T-helper 2 cell treated with Interferon-gamma antibody and Interleukin-4, amounts not matched to agents 100 ng/mL and 5 ng/mL, for 36 hours (primary cell): ENCODE results near the gene S1PR2. TPM values are rescaled to one million over a fixed set of nuclear protein-coding genes. Genes with fewer than 3 reads are reported as not detected.

Experiments
- intact Hi-C: fragments of 100-400 bp; cut with micrococcal nuclease; formaldehyde crosslinking; loops from one replicate; pipeline ENCODE4 v1.15.1; 2023
- total RNA-seq: library from RNA; stranded (reverse); gene quantifications from 2 replicates; pipeline ENCODE4 v1.2.3, GENCODE V29; 2022

Gene S1PR2
- total RNA-seq: 6.9 and 7.0 TPM in 2 replicates

DNA sequence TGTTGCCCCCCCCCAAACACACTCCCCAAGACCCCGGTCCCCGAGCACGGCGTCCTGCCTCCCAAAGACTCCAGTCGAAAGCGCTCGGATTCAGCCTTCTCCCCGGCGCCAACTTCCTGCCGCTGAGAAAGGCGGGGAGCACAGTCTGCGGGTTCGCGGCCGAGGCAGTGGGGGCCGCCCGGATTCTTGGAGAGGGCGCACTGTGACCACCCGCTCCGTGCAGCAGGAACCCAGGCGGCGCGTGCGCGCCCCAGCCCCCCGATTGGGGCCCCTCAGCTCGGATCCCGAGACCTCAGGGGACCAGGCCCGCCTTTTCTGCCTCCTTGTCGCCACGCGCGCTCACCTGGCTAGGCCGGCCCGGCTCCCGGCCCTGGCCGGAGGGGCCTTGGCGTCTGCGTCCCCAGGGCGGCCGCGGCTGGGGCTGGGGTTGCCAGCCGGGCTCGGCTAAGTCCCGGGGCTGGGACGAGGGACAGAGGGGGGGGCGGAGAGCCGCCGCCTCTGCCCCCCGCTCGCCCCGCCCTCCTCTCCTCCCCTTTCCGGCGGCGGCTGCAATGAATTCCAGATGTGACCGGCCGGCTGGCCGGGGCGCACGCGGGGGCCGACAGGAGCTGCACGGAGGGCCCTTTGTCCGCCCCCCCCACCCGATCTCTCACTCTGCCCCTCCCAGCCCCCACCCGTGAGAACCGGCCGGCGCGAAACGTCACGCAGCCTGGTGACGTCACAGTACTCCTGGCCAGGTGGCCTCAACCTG is at the start of gene S1PR2:
S1PR2 (minus strand) TSS at position 471 of the 751 bp plus-strand sequence. CDS start 6,426 bp downstream, outside the sequence.
- intact Hi-C loops: loop anchor here (2.0 kb wide), 1 partner anchor 36 kb away; the partner anchor contains the start of gene DNMT1

- intact Hi-C loops: no loop called here
These were observed 48.8 kb upstream of the S1PR2 start for GRCh38 chr19:10279737-10280442.

DNA sequence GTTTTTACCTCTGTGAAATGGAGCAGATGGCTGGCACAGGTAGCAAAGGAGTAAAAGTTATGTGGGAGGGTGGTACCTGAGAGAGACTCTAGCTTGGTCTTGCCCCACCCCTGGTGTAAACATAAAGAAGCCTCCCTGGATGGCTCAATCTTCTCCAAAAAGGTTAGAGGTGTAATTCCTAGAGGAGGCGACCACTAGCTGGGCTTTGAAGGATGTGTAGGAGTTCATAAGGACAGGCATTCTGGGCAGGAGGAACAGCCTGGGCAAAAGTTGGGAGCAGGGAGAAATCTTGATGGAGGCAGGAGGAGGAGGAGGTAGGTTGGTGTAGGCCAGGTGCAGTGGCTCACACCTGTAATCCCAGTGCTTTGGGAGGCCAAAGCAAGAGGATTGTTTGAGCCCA is 47.8 kb upstream of the S1PR2 start:
- intact Hi-C loops: no loop called here

DNA sequence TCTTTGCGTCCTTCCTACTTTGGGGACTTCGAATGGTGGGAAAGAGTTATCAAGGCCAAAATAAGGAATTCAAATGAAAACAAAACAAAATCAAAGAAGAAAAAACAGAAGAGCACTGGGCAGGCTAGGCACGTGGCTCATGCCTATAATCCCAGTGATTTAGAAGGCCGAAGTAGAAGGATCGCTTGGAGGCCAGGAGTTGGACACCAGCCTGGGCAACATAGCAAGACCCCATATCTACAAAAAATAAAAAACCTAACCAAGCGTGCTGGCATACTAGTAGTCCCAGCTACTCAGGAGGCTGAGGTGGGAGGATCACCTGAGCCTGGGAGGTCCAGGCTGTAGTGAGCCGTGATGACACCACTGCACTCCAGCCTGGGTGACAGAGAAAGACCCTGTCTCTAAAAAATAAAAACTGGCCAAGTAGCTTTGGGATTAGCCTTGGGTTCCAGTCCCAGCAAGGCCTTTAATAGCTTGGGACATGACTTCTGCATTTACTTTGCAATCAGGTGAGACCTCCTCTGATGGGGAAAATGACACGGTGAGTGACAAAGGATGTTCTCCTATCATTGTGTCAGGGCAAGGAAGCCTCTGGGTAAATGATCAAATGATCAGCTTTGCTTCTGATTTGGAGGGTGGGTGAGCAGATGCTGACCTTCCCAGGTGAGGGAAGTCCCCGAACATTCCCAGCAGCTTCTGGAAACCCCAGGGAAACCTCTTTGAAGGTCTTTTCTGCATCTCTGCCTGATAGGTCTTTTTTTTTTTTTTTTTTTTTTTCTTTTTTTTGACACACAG is 46.9 kb upstream of the S1PR2 start:
- intact Hi-C loops: no loop called here

DNA sequence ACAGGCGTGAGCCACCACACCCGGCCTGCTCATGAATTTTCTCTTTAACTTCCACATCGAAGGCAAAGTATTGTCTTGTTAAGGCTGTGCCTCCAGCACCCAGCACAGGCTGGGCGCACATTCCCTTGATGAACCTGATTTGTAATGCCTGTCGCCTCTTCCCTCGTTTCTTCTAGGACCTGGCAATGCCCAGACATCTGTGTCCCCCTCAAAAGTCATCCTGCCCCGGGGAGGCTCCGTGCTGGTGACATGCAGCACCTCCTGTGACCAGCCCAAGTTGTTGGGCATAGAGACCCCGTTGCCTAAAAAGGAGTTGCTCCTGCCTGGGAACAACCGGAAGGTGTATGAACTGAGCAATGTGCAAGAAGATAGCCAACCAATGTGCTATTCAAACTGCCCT is 43.5 kb upstream of the S1PR2 start:
- intact Hi-C loops: no loop called here

DNA sequence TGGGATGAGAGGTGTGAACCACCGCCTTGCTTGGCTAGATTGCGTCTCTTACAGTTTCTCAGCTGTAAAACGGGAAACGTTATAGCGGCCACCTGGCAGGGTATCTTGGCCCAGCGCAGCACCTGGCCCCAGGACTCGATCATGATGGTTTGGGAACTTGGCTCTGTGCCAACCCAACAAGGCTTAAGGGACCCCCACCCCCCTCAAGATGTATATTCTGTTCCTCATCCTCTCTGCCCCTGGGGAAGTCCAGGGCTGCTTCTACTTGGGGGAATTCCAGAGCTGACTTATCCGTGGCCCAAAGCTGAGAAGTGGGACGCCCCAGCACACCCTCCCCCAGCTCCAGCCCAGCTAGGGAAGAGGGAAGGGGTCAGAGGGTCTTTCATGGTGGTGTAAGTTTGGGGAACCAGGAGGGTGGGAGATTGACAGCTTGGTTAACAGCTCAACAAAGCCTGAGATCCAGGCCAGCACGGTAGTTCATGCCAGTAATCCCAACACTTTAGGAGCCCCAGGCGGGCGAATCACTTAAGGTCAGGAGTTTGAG is 40.5 kb upstream of the S1PR2 start:
- intact Hi-C loops: loop anchor here (1.0 to 2.0 kb wide), 2 partner anchors 15 to 109 kb away; partner anchors contain the start of genes ICAM4 and TYK2

GRCh38 chr19:10270616-10271394 is 39.7 kb upstream of the S1PR2 start, which contains the start of gene ICAM1:
ICAM1 (plus strand) TSS chr19:10271120; CDS start chr19:10271160, 40 bp downstream.
- intact Hi-C loops: loop anchor here (1.0 to 2.0 kb wide), 2 partner anchors 15 to 110 kb away; partner anchors contain the start of genes ICAM4 and TYK2

- intact Hi-C loops: loop anchor here (2.0 kb wide), 1 partner anchor 111 kb away; the partner anchor contains the start of gene TYK2
These were observed 39.1 kb upstream of the S1PR2 start for GRCh38 chr19:10270180-10270615.

DNA sequence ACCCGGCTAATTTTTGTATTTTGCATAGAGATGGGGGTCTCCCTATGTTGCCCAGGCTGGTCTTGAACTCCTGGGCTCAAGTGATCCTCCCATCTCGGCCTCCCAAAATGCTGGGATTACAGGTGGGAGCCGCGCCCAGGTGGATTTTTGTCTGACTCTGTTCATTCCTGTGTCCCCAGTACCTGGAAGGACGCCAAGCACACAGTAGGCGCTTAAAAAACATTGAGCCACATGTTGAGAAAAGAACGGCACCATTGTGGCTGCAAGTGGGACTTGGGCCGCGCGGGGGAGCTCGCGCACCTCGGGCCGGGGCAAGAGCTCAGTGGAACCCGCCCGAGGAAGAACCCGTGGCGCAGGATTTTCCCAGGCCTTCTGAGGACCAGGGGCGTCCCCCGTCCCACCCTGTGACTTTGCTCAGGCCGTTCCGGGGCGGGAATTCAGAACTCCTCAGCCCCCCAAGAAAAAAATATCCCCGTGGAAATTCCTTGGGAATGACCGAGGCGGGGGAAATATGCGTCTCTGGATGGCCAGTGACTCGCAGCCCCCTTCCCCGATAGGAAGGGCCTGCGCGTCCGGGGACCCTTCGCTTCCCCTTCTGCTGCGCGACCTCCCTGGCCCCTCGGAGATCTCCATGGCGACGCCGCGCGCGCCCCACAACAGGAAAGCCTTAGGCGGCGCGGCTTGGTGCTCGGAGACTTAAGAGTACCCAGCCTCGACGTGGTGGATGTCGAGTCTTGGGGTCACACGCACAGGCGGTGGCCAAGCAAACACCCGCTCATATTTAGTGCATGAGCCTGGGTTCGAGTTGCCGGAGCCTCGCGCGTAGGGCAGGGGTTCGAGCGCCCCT is 38.4 kb upstream of the S1PR2 start:
- intact Hi-C loops: loop anchor here (1.0 to 5.0 kb wide), 3 partner anchors 68 to 120 kb away; partner anchors contain the start of genes ICAM3 and TYK2

- intact Hi-C loops: loop anchor here (5.0 kb wide), 1 partner anchor 69 kb away; the partner anchor contains the start of gene ICAM3
These were observed 36.9 kb upstream of the S1PR2 start for GRCh38 chr19:10268071-10268470.

DNA sequence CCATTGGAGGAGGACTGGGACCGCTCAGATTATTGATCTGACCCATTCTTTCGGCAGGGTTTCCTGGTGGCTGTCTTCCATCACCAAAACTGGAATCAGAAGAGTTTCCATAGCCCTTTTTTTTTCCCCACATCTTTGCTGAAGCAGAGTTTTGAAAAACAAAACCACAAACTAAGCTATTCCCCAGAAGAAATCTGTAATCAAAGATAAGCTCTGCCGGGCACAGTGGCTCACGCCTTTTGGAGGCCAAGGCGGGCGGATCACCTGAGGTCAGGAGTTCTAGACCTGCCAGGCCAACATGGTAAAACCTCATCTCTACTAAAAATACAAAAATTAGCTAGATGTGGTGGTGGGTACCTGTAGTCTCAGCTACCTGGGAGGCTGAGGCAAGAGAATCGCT is 35.6 kb upstream of the S1PR2 start:
- intact Hi-C loops: loop anchor here (5.0 kb wide), 1 partner anchor 71 kb away; the partner anchor contains the start of gene ICAM3

DNA sequence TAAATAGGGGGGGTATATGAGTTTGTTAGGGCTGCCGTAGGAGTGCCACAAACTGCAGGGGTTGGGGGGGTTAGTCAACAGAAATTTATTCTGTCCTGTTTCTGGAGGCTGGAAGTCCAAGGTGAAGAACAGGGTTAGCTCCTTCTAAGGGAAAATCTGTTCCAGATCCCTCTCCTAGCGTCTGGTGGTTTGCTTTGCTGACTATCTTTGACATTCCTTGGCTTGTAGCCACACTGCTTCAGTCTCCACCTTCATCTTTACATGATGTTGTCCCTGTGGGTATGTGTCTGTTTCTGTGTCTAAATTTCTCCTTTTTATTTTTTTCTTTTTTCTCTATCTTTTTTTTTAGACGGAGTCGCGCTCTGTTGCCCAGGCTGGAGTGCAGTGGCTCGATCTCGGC is 31.6 kb upstream of the S1PR2 start:
- intact Hi-C loops: no loop called here

DNA sequence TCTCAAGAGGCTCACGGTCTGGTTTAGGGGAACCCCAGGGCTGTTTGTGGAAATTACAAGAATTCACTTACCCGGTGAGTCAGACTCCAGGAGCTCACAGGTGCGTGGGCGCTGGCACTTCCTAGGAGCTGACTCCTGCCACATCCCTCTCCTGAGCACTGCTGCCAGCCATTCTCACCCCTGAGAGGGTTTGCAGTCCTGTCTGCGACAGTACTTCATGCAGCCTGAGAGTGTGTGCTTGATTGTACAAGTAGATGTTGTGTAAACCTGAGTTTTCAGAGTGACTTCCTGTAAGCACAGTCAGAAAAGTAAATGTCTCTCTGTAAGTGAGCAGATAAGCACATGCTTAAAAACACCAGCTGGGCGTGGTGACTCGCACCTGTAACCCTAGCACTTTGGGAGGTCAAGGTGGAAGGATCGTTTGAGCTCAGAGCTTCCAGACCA is 29.0 kb upstream of the S1PR2 start:
- intact Hi-C loops: no loop called here

GRCh38 chr19:10259162-10259905 is 28.2 kb upstream of the S1PR2 start:
- intact Hi-C loops: no loop called here

- intact Hi-C loops: no loop called here
These were observed 27.1 kb upstream of the S1PR2 start for GRCh38 chr19:10258080-10258710.

- intact Hi-C loops: no loop called here
These were observed 26.0 kb upstream of the S1PR2 start for GRCh38 chr19:10256970-10257615.

DNA sequence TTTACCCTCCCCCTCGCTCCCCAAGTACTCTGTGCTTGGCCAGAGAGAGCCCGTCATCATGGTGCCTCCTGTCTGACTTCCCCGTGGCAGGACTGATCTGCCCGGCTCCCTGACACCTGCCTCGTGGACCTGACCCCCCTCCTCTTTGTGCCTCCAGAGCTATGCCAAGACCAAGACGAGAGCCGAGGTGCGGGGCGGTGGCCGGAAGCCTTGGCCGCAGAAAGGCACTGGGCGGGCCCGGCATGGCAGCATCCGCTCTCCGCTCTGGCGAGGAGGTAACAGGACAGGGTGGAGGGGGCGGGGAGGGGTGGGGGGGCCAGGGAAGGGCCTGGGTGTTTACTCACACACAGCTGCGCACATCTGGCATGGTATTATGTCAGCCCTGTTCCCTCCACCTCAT is 25.4 kb upstream of the S1PR2 start:
- intact Hi-C loops: no loop called here
